T-helper 2 cell treated with Interferon-gamma antibody and Interleukin-4, amounts not matched to agents 5 μg/mL and 100 μg/mL, for 36 hours (primary cell): ENCODE data around the gene RHEB.

Source experiments
- DNase-seq: peaks from one replicate; pipeline ENCODE4 v3.0.0; 2021; ENCODE audit warnings: low spot score
- H3K27ac Mint-ChIP-seq: one replicate; pipeline ENCODE4 v1.8.0; 2021; ENCODE audit warnings: mild to moderate bottlenecking, mixed read lengths
- H3K27me3 Mint-ChIP-seq: one replicate; pipeline ENCODE4 v1.8.0; 2021; ENCODE audit warnings: low read depth, mixed read lengths
- H3K36me3 Mint-ChIP-seq: one replicate; pipeline ENCODE4 v1.8.0; 2021; ENCODE audit warnings: low read depth, mixed read lengths
- H3K4me1 Mint-ChIP-seq: one replicate; pipeline ENCODE4 v1.8.0; 2021; ENCODE audit warnings: low read depth, mixed read lengths
- H3K4me3 Mint-ChIP-seq: one replicate; pipeline ENCODE4 v1.8.0; 2022; ENCODE audit warnings: mild to moderate bottlenecking, moderate library complexity, mixed read lengths
- H3K9me3 Mint-ChIP-seq: one replicate; pipeline ENCODE4 v1.8.0; 2021; ENCODE audit warnings: mixed read lengths

RHEB gene

GRCh38 chr7:151436446-151437158 is 83.1 kb downstream of the RHEB start:
- no peaks in the 10 kb centered on the region for H3K27me3 Mint-ChIP-seq
- no peak for DNase-seq
- no peak overlapping the region for H3K4me3 Mint-ChIP-seq
- no peak overlapping the region for H3K27ac Mint-ChIP-seq
- no peaks in the 10 kb centered on the region for H3K36me3 Mint-ChIP-seq
- H3K4me1 Mint-ChIP-seq = peaks cover 25% of the 10 kb centered on the region
- H3K9me3 Mint-ChIP-seq = no peaks in the 10 kb centered on the region

GRCh38 chr7:151435971-151436370 is 83.7 kb downstream of the RHEB start:
- H3K27ac Mint-ChIP-seq = no peak overlapping the region
- DNase-seq = no peak
- no peaks in the 10 kb centered on the region for H3K27me3 Mint-ChIP-seq
- no peaks in the 10 kb centered on the region for H3K36me3 Mint-ChIP-seq
- H3K4me3 Mint-ChIP-seq = no peak overlapping the region
- H3K9me3 Mint-ChIP-seq = no peaks in the 10 kb centered on the region
- H3K4me1 Mint-ChIP-seq = peaks cover 21% of the 10 kb centered on the region

GRCh38 chr7:151435103-151435916 is 84.4 kb downstream of the RHEB start:
- H3K27me3 Mint-ChIP-seq = no peaks in the 10 kb centered on the region
- no peak overlapping the region for H3K4me3 Mint-ChIP-seq
- H3K9me3 Mint-ChIP-seq = no peaks in the 10 kb centered on the region
- H3K4me1 Mint-ChIP-seq = peaks cover 18% of the 10 kb centered on the region
- DNase-seq = no peak
- no peak overlapping the region for H3K27ac Mint-ChIP-seq
- no peaks in the 10 kb centered on the region for H3K36me3 Mint-ChIP-seq

- H3K27ac Mint-ChIP-seq = no peak overlapping the region
- no peak overlapping the region for H3K4me3 Mint-ChIP-seq
- peaks cover 23% of the 10 kb centered on the region for H3K4me1 Mint-ChIP-seq
- no peak for DNase-seq
- no peaks in the 10 kb centered on the region for H3K9me3 Mint-ChIP-seq
- no peaks in the 10 kb centered on the region for H3K27me3 Mint-ChIP-seq
- H3K36me3 Mint-ChIP-seq = no peaks in the 10 kb centered on the region
These were observed 85.1 kb downstream of the RHEB start for GRCh38 chr7:151434549-151434948.

- Mint-ChIP-seq H3K4me1 (peaks cover 29% of the 10 kb centered on the region), H3K36me3 (no peaks in the 10 kb centered on the region), H3K9me3 (no peaks in the 10 kb centered on the region), H3K27me3 (no peaks in the 10 kb centered on the region), H3K27ac (no peak overlapping the region), H3K4me3 (no peak overlapping the region)
- DNase-seq = no peak
These were observed 85.8 kb downstream of the RHEB start for GRCh38 chr7:151433721-151434400.

- H3K27ac Mint-ChIP-seq = peak overlapping the region; percentile 80
These were observed 86.8 kb downstream of the RHEB start for GRCh38 chr7:151432658-151433521.

GRCh38 chr7:151431768-151432311 is 87.9 kb downstream of the RHEB start:
- no peak for DNase-seq
- Mint-ChIP-seq H3K27ac (no peak overlapping the region), H3K9me3 (no peaks in the 10 kb centered on the region), H3K4me1 (peaks cover 39% of the 10 kb centered on the region), H3K36me3 (no peaks in the 10 kb centered on the region), H3K4me3 (no peak overlapping the region), H3K27me3 (no peaks in the 10 kb centered on the region)

More at GRCh38 chr7:151432658-151433521, 86.8 kb downstream of the RHEB start:
- peak; percentile 50 for DNase-seq
- Mint-ChIP-seq H3K9me3 (no peaks in the 10 kb centered on the region), H3K4me3 (peak overlapping the region; percentile 50), H3K36me3 (no peaks in the 10 kb centered on the region), H3K4me1 (peaks cover 38% of the 10 kb centered on the region), H3K27me3 (no peaks in the 10 kb centered on the region)

GRCh38 chr7:151431281-151431767 is 88.4 kb downstream of the RHEB start:
- no peak overlapping the region for H3K4me3 Mint-ChIP-seq
- no peaks in the 10 kb centered on the region for H3K36me3 Mint-ChIP-seq
- H3K27me3 Mint-ChIP-seq = no peaks in the 10 kb centered on the region
- H3K27ac Mint-ChIP-seq = no peak overlapping the region
- H3K9me3 Mint-ChIP-seq = no peaks in the 10 kb centered on the region
- DNase-seq = no peak
- H3K4me1 Mint-ChIP-seq = peaks cover 39% of the 10 kb centered on the region

GRCh38 chr7:151430391-151431205 is 89.1 kb downstream of the RHEB start:
- Mint-ChIP-seq H3K27ac (no peak overlapping the region), H3K4me1 (peaks cover 39% of the 10 kb centered on the region), H3K36me3 (no peaks in the 10 kb centered on the region), H3K9me3 (no peaks in the 10 kb centered on the region), H3K4me3 (no peak overlapping the region), H3K27me3 (no peaks in the 10 kb centered on the region)
- DNase-seq = no peak

- peak; percentile 40 for DNase-seq
- H3K36me3 Mint-ChIP-seq = no peaks in the 10 kb centered on the region
- no peaks in the 10 kb centered on the region for H3K27me3 Mint-ChIP-seq
- peak overlapping the region; percentile 78 for H3K27ac Mint-ChIP-seq
- H3K4me3 Mint-ChIP-seq = peak overlapping the region; percentile 59
- no peaks in the 10 kb centered on the region for H3K9me3 Mint-ChIP-seq
- H3K4me1 Mint-ChIP-seq = peaks cover 39% of the 10 kb centered on the region
These were observed 89.9 kb downstream of the RHEB start for GRCh38 chr7:151429560-151430331.

GRCh38 chr7:151429237-151429559 is 90.5 kb downstream of the RHEB start:
- Mint-ChIP-seq H3K4me1 (peaks cover 39% of the 10 kb centered on the region), H3K4me3 (peak overlapping the region; percentile 59), H3K36me3 (no peaks in the 10 kb centered on the region), H3K9me3 (no peaks in the 10 kb centered on the region), H3K27ac (no peak overlapping the region), H3K27me3 (no peaks in the 10 kb centered on the region)
- DNase-seq = no peak
